ENCODE data around the gene MLXIPL. TPM values are rescaled to one million over a fixed set of nuclear protein-coding genes. Genes with fewer than 3 reads are reported as not detected.

The MLXIPL gene
- total and polyA plus RNA-seq, 5 donors from 2014 or later: not detected

DNA sequence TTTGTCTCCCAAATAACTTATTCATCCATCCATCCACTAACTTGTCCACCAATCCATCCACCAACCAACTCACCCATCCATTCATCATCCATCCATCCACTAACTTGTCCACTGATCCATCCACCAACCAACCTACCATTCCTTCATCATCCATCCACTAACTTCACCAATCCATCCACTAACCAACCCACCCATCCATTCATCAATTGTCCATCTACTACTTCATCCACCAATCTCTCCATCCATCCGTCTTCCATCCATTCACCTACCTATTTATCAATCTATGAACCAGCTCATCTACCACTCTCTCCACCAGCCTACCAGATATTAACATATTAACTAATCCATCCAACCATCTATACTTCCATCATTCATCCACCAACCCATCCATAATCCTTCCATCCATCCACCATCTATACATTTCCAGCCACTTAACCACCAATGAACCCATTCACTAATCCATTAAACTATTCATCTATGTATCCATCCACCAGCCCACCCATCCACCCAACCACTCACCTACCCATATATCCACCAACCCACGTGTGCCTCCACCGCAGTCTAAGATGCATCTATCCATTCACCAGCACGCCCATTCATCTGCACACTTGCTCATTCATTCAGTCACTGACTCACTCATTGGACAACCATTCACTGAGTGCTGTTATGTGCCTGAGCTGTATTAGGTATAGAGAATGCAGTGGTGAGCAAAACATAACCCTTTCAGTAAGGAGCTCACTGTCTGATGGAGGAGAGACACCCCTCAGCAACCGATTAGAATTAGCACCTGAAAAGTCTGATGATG, 26.1 kb downstream of the MLXIPL start:
- H3K27ac Mint-ChIP-seq: no peak overlapping the region
- no peak for ATAC-seq (ENCODE audit: low read depth in 2 of 2)
- H3K27me3 ChIP-seq (ENCODE audit: control insufficient read depth, insufficient read depth, low read length): no peaks in the 10 kb centered on the region
- no peak overlapping the region for H3K4me3 ChIP-seq (ENCODE audit: low read depth, low read length)
- H3K36me3 ChIP-seq (ENCODE audit: control insufficient read depth, insufficient read depth, low read length): no peaks in the 10 kb centered on the region
- H3K4me1 ChIP-seq (ENCODE audit: control insufficient read depth, insufficient read depth, low read length, poor library complexity, severe bottlenecking): no peaks in the 10 kb centered on the region
- peaks cover 4% of the 10 kb centered on the region for H3K36me3 Mint-ChIP-seq
- DNase-seq: no peak
- H3K4me1 Mint-ChIP-seq: no peaks in the 10 kb centered on the region
- H3K9me3 ChIP-seq (ENCODE audit: control insufficient read depth in 2 of 2, low read length in 2 of 2): no peaks in the 10 kb centered on the region
- H3K4me3 Mint-ChIP-seq: no peak overlapping the region
- no peak overlapping the region for H3K27ac ChIP-seq (ENCODE audit: insufficient read depth, low read length, poor library complexity, severe bottlenecking)
- H3K9me3 Mint-ChIP-seq: peaks cover 0 to 5% (median 0%) of the 10 kb centered on the region in 7 donors
- H3K27me3 Mint-ChIP-seq: peaks cover 16% of the 10 kb centered on the region

DNA sequence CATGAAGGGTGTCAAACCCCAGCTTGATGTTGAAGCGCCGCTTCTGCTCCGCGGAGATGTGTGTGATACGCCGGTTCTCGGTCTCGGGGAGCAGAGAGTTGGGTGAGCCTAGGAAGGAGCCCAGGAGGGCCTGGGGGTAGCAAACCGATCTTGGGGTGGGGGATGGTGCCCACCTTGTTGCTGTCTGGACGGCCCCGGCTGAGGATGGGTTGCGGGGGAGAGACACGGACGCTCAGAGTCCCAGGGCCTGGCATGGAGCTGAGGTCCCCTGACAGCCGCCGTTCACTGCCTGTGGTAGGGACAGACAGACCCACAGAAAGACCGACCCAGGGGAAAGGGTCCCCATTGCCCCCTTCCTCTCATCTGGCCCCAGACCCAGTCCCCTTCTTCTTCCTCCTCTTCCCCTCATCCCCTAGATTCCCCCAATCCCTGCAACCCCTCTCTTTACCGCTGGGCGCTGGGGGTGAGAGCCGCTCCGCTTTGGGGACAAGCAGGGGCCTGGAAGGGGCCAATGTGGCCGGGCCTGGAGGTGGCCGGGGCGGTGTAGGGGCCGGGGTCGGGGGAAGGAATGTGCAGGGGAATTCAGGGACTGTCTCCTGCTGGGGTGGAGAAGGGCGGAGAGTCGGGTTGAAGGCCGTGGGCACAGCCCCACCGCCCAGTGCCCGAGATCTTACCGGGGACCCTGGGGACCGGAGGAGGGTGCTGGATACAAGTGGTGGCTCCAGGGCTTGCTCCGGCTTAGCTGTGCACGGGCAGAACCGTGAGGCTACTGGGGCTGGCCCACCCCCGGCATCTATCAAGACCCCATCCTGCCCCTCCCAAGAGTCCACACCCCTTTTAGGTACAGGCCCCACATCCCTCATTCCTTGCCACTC, 27.9 kb downstream of the MLXIPL start:
- Mint-ChIP-seq H3K9me3 (peaks cover 0 to 5% (median 0%) of the 10 kb centered on the region in 7 donors), H3K36me3 (peaks cover 4% of the 10 kb centered on the region), H3K4me3 (no peak overlapping the region)

DNA sequence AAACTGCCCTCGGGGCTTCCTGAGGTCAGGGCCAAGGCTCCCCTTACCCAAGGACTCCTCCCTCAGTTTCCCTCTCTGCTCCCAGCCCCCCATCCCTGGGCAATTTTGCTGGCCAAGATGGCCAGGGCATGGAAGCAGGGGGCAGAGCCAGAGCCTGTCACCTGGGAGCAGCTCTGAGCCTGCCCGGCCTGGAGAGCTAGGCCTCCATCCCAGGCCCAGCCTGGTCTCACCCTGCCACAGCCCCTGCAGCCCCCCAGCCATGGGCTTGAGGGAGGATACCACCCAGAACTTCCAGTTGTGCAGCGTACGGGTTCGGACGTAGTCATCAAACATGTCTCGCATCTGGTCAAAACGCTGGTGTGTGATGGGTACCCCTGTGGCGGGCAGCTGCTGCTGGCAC, 29.0 kb downstream of the MLXIPL start:
- ATAC-seq (ENCODE audit: low read depth in 2 of 2) (no peak), DNase-seq (no peak)
- H3K27me3 Mint-ChIP-seq: peaks cover 16% of the 10 kb centered on the region
- no peak overlapping the region for H3K27ac Mint-ChIP-seq
- no peak overlapping the region for H3K4me3 ChIP-seq (ENCODE audit: low read depth, low read length)
- H3K9me3 Mint-ChIP-seq: peaks cover 0 to 5% (median 0%) of the 10 kb centered on the region in 7 donors
- H3K4me3 Mint-ChIP-seq: no peak overlapping the region
- H3K4me1 ChIP-seq (ENCODE audit: control insufficient read depth, insufficient read depth, low read length, poor library complexity, severe bottlenecking): no peaks in the 10 kb centered on the region
- no peak overlapping the region for H3K27ac ChIP-seq (ENCODE audit: insufficient read depth, low read length, poor library complexity, severe bottlenecking)
- no peaks in the 10 kb centered on the region for H3K9me3 ChIP-seq (ENCODE audit: control insufficient read depth in 2 of 2, low read length in 2 of 2)
- no peaks in the 10 kb centered on the region for H3K27me3 ChIP-seq (ENCODE audit: control insufficient read depth, insufficient read depth, low read length)
- no peaks in the 10 kb centered on the region for H3K4me1 Mint-ChIP-seq
- H3K36me3 Mint-ChIP-seq: peaks cover 4% of the 10 kb centered on the region
- H3K36me3 ChIP-seq (ENCODE audit: control insufficient read depth, insufficient read depth, low read length): no peaks in the 10 kb centered on the region

More for the DNA sequence above, 27.9 kb downstream of the MLXIPL start:
- H3K27me3 Mint-ChIP-seq: peaks cover 16% of the 10 kb centered on the region
- DNase-seq (no peak), ATAC-seq (ENCODE audit: low read depth in 2 of 2) (no peak)
- Histone ChIP-seq H3K36me3 (ENCODE audit: control insufficient read depth, insufficient read depth, low read length) (no peaks in the 10 kb centered on the region), H3K4me3 (ENCODE audit: low read depth, low read length) (no peak overlapping the region), H3K4me1 (ENCODE audit: control insufficient read depth, insufficient read depth, low read length, poor library complexity, severe bottlenecking) (no peaks in the 10 kb centered on the region), H3K27ac (ENCODE audit: insufficient read depth, low read length, poor library complexity, severe bottlenecking) (no peak overlapping the region), H3K9me3 (ENCODE audit: control insufficient read depth in 2 of 2, low read length in 2 of 2) (no peaks in the 10 kb centered on the region), H3K27me3 (ENCODE audit: control insufficient read depth, insufficient read depth, low read length) (no peaks in the 10 kb centered on the region)
- no peaks in the 10 kb centered on the region for H3K4me1 Mint-ChIP-seq
- no peak overlapping the region for H3K27ac Mint-ChIP-seq

DNA sequence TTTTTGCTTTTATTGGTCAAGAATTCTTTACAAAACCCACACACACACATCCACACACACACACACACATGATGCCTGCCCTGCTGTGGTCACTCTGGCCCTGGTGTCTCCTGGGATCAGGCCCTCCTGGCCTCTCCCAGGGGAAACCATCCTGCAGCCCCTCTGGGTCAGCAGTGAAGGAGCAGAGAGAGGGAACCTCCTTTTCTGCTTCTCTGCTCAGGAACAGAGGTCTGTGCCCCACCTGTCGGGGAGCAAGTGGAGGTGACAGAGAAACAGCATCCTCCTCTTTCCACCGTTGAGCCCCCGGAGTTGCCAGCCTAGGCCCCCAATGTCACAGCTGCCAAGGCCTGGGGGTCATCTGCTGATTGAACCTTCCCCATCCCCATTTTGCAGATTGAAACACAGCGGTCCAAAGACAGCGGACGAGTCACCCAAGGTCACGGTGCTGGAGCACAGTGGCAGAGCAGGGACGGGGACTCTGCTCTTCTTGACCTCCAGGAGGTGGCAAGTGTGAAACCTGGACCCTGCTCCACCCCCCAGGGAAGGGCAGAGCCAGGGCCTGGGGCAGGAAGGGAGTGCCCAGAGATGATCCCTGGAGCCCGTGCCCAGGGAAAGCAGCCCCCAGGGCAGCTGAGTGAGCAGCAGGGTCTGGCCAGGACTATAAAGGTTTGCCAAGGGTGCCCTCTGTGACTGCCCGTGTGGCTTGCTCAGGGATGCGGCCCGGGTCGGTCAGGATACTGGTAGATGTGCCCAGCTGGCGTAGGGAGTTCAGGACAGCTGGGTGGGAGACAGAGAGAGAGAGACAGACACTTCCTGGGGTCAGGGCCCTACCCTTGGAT, 30.9 kb downstream of the MLXIPL start:
- H3K4me3 ChIP-seq (ENCODE audit: low read depth, low read length): no peak overlapping the region
- Mint-ChIP-seq H3K36me3 (peaks cover 4% of the 10 kb centered on the region), H3K27me3 (peaks cover 11% of the 10 kb centered on the region), H3K9me3 (peaks cover 0 to 5% (median 0%) of the 10 kb centered on the region in 7 donors), H3K27ac (peak overlapping the region in 1 of 3 donors; percentile 31), H3K4me1 (no peaks in the 10 kb centered on the region), H3K4me3 (no peak overlapping the region)
- H3K27me3 ChIP-seq (ENCODE audit: control insufficient read depth, insufficient read depth, low read length): no peaks in the 10 kb centered on the region
- H3K9me3 ChIP-seq (ENCODE audit: control insufficient read depth in 2 of 2, low read length in 2 of 2): no peaks in the 10 kb centered on the region
- no peaks in the 10 kb centered on the region for H3K4me1 ChIP-seq (ENCODE audit: control insufficient read depth, insufficient read depth, low read length, poor library complexity, severe bottlenecking)
- no peak overlapping the region for H3K27ac ChIP-seq (ENCODE audit: insufficient read depth, low read length, poor library complexity, severe bottlenecking)
- ATAC-seq (ENCODE audit: low read depth in 2 of 2) (no peak), DNase-seq (no peak)
- H3K36me3 ChIP-seq (ENCODE audit: control insufficient read depth, insufficient read depth, low read length): no peaks in the 10 kb centered on the region

DNA sequence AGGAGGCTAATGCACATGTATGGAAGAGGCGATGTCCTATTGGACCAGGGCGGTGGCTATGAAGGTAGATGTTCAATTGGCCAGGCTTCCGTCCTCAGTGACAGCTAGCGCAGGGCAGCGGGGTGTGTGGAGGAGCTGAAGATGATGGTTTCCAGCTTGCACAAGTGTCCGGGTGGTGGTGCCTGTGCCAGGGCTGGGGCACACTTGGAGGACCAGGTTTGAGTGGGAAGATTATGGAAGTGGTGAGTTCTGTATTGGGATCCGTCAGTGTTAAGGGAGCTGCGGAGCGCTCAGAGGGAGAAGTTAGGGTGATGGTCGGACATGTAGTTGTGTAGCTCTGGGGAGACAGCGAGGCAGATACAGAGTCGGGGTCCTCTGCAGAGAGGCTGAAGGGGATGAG, 37.4 kb downstream of the MLXIPL start:
- ATAC-seq (ENCODE audit: low read depth in 2 of 2): no peak

DNA sequence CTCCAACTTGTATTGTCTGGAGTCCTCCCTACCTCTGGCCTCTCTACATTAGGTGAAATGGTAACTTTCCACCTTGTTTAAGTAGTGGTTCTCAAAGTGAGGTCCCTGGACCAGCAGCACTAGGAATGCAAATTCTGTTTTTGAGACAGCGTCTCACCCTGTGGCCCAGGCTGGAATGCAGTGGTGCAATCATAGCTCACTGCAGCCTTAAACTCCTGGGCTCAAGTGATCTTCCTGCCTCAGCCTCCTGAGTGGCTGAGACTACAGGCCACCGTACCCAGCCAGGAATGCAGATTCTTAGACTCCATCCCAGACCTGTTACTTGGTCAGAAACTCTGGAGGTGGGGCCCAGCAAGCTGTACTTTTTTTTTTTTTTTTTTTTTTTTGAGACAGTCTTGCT, 39.1 kb downstream of the MLXIPL start:
- no peak overlapping the region for H3K27ac ChIP-seq (ENCODE audit: insufficient read depth, low read length, poor library complexity, severe bottlenecking)
- DNase-seq (no peak), ATAC-seq (ENCODE audit: low read depth in 2 of 2) (no peak)
- peak overlapping the region in 1 of 3 donors; percentile 19 for H3K27ac Mint-ChIP-seq
- H3K36me3 Mint-ChIP-seq: no peaks in the 10 kb centered on the region
- no peaks in the 10 kb centered on the region for H3K9me3 ChIP-seq (ENCODE audit: control insufficient read depth in 2 of 2, low read length in 2 of 2)
- H3K4me3 Mint-ChIP-seq: no peak overlapping the region
- H3K4me3 ChIP-seq (ENCODE audit: low read depth, low read length): no peak overlapping the region
- H3K36me3 ChIP-seq (ENCODE audit: control insufficient read depth, insufficient read depth, low read length): no peaks in the 10 kb centered on the region
- H3K27me3 ChIP-seq (ENCODE audit: control insufficient read depth, insufficient read depth, low read length): no peaks in the 10 kb centered on the region
- no peaks in the 10 kb centered on the region for H3K4me1 ChIP-seq (ENCODE audit: control insufficient read depth, insufficient read depth, low read length, poor library complexity, severe bottlenecking)
- H3K9me3 Mint-ChIP-seq: no peaks in the 10 kb centered on the region
- H3K27me3 Mint-ChIP-seq: no peaks in the 10 kb centered on the region
- peaks cover 0 to 11% (median 3%) of the 10 kb centered on the region in 4 donors for H3K4me1 Mint-ChIP-seq

More for the DNA sequence above, 37.4 kb downstream of the MLXIPL start:
- no peak overlapping the region for H3K4me3 ChIP-seq (ENCODE audit: low read depth, low read length)
- Mint-ChIP-seq H3K36me3 (no peaks in the 10 kb centered on the region), H3K4me1 (peaks cover 0 to 11% (median 3%) of the 10 kb centered on the region in 4 donors), H3K4me3 (no peak overlapping the region), H3K9me3 (no peaks in the 10 kb centered on the region), H3K27me3 (no peaks in the 10 kb centered on the region), H3K27ac (no peak overlapping the region)
- DNase-seq: no peak
- no peaks in the 10 kb centered on the region for H3K9me3 ChIP-seq (ENCODE audit: control insufficient read depth in 2 of 2, low read length in 2 of 2)
- H3K27ac ChIP-seq (ENCODE audit: insufficient read depth, low read length, poor library complexity, severe bottlenecking): no peak overlapping the region
- no peaks in the 10 kb centered on the region for H3K27me3 ChIP-seq (ENCODE audit: control insufficient read depth, insufficient read depth, low read length)
- no peaks in the 10 kb centered on the region for H3K36me3 ChIP-seq (ENCODE audit: control insufficient read depth, insufficient read depth, low read length)
- no peaks in the 10 kb centered on the region for H3K4me1 ChIP-seq (ENCODE audit: control insufficient read depth, insufficient read depth, low read length, poor library complexity, severe bottlenecking)

DNA sequence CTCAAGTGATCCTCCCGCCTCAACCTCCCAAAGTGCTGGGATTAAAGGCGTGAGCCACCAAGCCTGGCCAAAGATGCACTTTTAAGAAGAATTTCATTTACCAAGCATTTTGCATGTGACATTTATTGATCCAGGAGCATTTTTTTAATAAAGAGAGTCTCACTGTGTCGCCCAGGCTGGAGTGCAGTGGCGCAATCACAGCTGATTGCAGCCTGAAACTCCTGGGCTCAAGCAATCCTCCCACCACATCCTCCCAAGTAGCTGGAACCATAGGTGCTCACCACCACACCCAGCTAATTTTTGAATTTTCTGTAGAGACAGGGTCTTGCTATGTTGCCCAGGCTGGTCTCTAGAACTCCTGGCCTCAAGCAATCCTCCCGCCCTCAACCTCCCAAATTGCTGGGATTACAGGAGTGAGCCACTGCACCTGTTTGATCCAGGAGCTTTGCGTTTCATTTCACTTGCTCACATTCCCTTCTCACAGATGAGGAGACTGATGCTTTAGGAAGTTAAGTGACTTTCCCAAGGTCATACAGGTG, 41.6 kb downstream of the MLXIPL start:
- ATAC-seq (ENCODE audit: low read depth in 2 of 2) (no peak), DNase-seq (no peak)
- H3K27ac Mint-ChIP-seq: no peak overlapping the region
- no peaks in the 10 kb centered on the region for H3K27me3 Mint-ChIP-seq
- H3K9me3 Mint-ChIP-seq: no peaks in the 10 kb centered on the region
- H3K27ac ChIP-seq (ENCODE audit: insufficient read depth, low read length, poor library complexity, severe bottlenecking): no peak overlapping the region
- no peaks in the 10 kb centered on the region for H3K9me3 ChIP-seq (ENCODE audit: control insufficient read depth in 2 of 2, low read length in 2 of 2)
- no peaks in the 10 kb centered on the region for H3K27me3 ChIP-seq (ENCODE audit: control insufficient read depth, insufficient read depth, low read length)
- H3K4me1 Mint-ChIP-seq: peaks cover 0 to 19% (median 8%) of the 10 kb centered on the region in 4 donors
- H3K4me1 ChIP-seq (ENCODE audit: control insufficient read depth, insufficient read depth, low read length, poor library complexity, severe bottlenecking): peaks cover 8% of the 10 kb centered on the region
- H3K4me3 ChIP-seq (ENCODE audit: low read depth, low read length): no peak overlapping the region
- no peaks in the 10 kb centered on the region for H3K36me3 ChIP-seq (ENCODE audit: control insufficient read depth, insufficient read depth, low read length)
- H3K36me3 Mint-ChIP-seq: no peaks in the 10 kb centered on the region
- no peak overlapping the region for H3K4me3 Mint-ChIP-seq
